Stomach (tissue), 4 donors: Measurements from ENCODE around the gene PHYHD1.

Experiments used
- EP300 ChIP-seq: sonication (generic); formaldehyde crosslinking; IDR thresholded peaks from one replicate; pipeline ENCODE4 v1.6.1; 2017; ENCODE audit warnings: antibody characterized with exemption
- POLR2A ChIP-seq, 4 donors: fragments of 450-650 bp; IDR thresholded peaks; one replicate each; pipeline ENCODE4 v1.6.1; 2016; ENCODE audit warnings: antibody characterized with exemption in 4 of 4, control low read depth in 2 of 4, mild to moderate bottlenecking in 1 of 4, moderate library complexity in 1 of 4

- TF ChIP-seq EP300 (no peak), POLR2A (IDR thresholded peaks at IDR 0.05) (no peak)
These were observed 34.4 kb upstream of the PHYHD1 start for GRCh38 chr9:128886211-128886891.
